Astrocyte (in vitro differentiated cells and primary cell): ENCODE results near the gene MAN1C1. TPM values are rescaled to one million over a fixed set of nuclear protein-coding genes. Genes with fewer than 3 reads are reported as not detected.
"Not testable (repeated sequence)": the region's sequence is repeated elsewhere in the genome, so short reads cannot be mapped to it uniquely, and the experiment has no call there.

ENCODE experiments used
- DNase-seq: peaks from one replicate; pipeline ENCODE4 v3.0.0-alpha.2; 2010; ENCODE audit warnings: low read depth
- FAIRE-seq: peaks from 2 replicates; lab custom pipeline; 2011; peaks lifted over from hg19 to GRCh38; lab: Jason Lieb, UNC
- H2AFZ ChIP-seq: 2 replicates; pipeline ENCODE4 v1.6.0; 2012; ENCODE audit warnings: low read depth, low read length, inconsistent platforms
- H3K27ac ChIP-seq: 2 replicates; pipeline ENCODE4 v1.5.1; 2011; ENCODE audit warnings: low read depth, low read length, inconsistent platforms
- H3K27me3 ChIP-seq: 2 replicates; pipeline ENCODE4 v1.6.0; 2011; ENCODE audit warnings: low read length, inconsistent platforms; ENCODE audit not compliant: insufficient read depth
- H3K36me3 ChIP-seq: 2 replicates; pipeline ENCODE4 v1.5.1; 2011; ENCODE audit warnings: low read length, inconsistent platforms; ENCODE audit not compliant: insufficient read depth
- H3K4me1 ChIP-seq: 2 replicates; pipeline ENCODE4 v1.5.1; 2011; ENCODE audit warnings: low read length, inconsistent platforms; ENCODE audit not compliant: insufficient read depth
- H3K4me2 ChIP-seq: 2 replicates; pipeline ENCODE4 v1.6.0; 2012; ENCODE audit warnings: low read length, inconsistent platforms
- H3K4me3 ChIP-seq: 2 replicates; pipeline ENCODE4 v1.5.1; 2011; ENCODE audit warnings: low read depth, mild to moderate bottlenecking, low read length, inconsistent platforms; ENCODE audit not compliant: insufficient read depth
- H3K79me2 ChIP-seq: 2 replicates; pipeline ENCODE4 v1.6.0; 2012; ENCODE audit warnings: mild to moderate bottlenecking, low read length, inconsistent platforms; ENCODE audit not compliant: insufficient read depth
- H3K9ac ChIP-seq: 2 replicates; pipeline ENCODE4 v1.6.0; 2012; ENCODE audit warnings: mild to moderate bottlenecking, low read length, inconsistent platforms
- H3K9me3 ChIP-seq: 2 replicates; pipeline ENCODE4 v1.5.1; 2012; ENCODE audit warnings: low read depth, mild to moderate bottlenecking, low read length, inconsistent platforms; ENCODE audit not compliant: insufficient read depth
- H4K20me1 ChIP-seq: 2 replicates; pipeline ENCODE4 v1.6.0; 2012; ENCODE audit warnings: low read length, inconsistent platforms; ENCODE audit not compliant: insufficient read depth
- H3K27ac Mint-ChIP-seq: one replicate; pipeline ENCODE4 v1.8.0; 2021; ENCODE audit warnings: mild to moderate bottlenecking, mixed read lengths; ENCODE audit not compliant: unreplicated experiment
- H3K27me3 Mint-ChIP-seq: one replicate; pipeline ENCODE4 v1.8.0; 2021; ENCODE audit warnings: low read depth, mixed read lengths; ENCODE audit not compliant: unreplicated experiment
- H3K36me3 Mint-ChIP-seq: one replicate; pipeline ENCODE4 v1.8.0; 2021; ENCODE audit warnings: low read depth, mixed read lengths; ENCODE audit not compliant: unreplicated experiment
- H3K4me1 Mint-ChIP-seq: one replicate; pipeline ENCODE4 v1.8.0; 2021; ENCODE audit warnings: low read depth, mixed read lengths; ENCODE audit not compliant: unreplicated experiment
- H3K4me3 Mint-ChIP-seq: one replicate; pipeline ENCODE4 v1.8.0; 2021; ENCODE audit warnings: mild to moderate bottlenecking, moderate library complexity, mixed read lengths; ENCODE audit not compliant: unreplicated experiment
- H3K9me3 Mint-ChIP-seq: one replicate; pipeline ENCODE4 v1.8.0; 2021; ENCODE audit warnings: mild to moderate bottlenecking, mixed read lengths; ENCODE audit not compliant: unreplicated experiment
- EZH2 ChIP-seq: IDR thresholded peaks from 2 replicates; pipeline ENCODE4 v1.6.1; 2012; ENCODE audit warnings: mild to moderate bottlenecking, low read length, inconsistent platforms; ENCODE audit not compliant: insufficient read depth
- total RNA-seq: library from RNA; stranded (reverse); gene quantifications from 2 replicates; pipeline ENCODE4 v1.2.1, GENCODE V29; 2021
- TF ChIP-seq, protein P1 (sequence below): IDR thresholded peaks from 2 replicates; pipeline ENCODE4 v1.5.1; 2011; ENCODE audit warnings: low read depth, mild to moderate bottlenecking, inconsistent platforms, low read length, moderate library complexity; ENCODE audit not compliant: insufficient read depth

MAN1C1 gene
- total RNA-seq, 1 donor from 2014 or later: 0.86 TPM

DNA sequence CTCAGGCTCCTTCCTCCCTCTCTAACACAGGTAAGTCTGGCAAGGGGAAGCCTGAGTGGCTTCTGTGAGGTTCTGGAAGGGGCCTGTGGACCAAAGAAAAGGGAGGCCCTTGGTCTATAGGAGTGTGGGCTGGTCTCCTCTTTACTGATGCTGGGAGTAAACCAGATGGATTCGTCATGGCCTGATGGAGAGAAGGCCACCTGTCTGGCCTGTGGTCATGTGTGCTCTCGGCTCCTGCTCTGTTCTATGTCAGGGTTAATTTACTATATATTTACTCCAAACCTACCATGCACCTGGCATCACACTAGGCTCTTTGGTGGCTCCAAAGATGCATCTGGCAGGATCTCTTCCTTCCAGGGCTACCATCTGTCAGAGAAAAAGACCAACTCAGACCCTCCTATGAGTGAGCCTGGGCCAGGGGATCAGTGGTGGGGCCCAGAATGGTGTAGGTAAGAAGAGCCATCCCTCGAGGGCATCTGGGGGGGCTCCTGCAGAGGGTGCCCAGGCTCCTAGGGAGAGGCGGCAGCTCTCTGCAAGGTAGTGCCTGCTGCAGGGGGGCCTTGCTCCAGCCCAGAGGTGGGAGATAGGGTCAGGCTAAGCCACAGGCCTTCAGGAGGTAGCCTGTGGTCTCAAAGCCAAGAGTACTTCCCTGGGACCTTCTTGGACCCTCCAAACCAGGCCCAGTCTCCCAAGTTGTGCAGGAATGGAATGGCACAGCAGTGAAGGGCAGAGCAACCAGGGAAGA is 115.2 kb downstream of the MAN1C1 start:
- Mint-ChIP-seq H3K27me3 (peaks cover 44% of the 10 kb centered on the region), H3K27ac (no peak overlapping the region), H3K4me1 (peaks cover 11% of the 10 kb centered on the region), H3K4me3 (no peak overlapping the region), H3K9me3 (peaks cover 2% of the 10 kb centered on the region), H3K36me3 (peaks cover 3% of the 10 kb centered on the region)
- DNase-seq (no peak), FAIRE-seq (no peak)
- Histone ChIP-seq H3K36me3 (no peaks in the 10 kb centered on the region), H3K27me3 (peaks cover 12% of the 10 kb centered on the region), H3K9ac (no peak overlapping the region), H3K27ac (no peak overlapping the region), H2AFZ (no peak overlapping the region), H4K20me1 (peaks cover 3% of the 10 kb centered on the region), H3K4me3 (no peak overlapping the region), H3K9me3 (no peaks in the 10 kb centered on the region), H3K4me2 (no peak overlapping the region), H3K79me2 (no peaks in the 10 kb centered on the region), H3K4me1 (peaks cover 3% of the 10 kb centered on the region)
- TF ChIP-seq, protein P1, sequence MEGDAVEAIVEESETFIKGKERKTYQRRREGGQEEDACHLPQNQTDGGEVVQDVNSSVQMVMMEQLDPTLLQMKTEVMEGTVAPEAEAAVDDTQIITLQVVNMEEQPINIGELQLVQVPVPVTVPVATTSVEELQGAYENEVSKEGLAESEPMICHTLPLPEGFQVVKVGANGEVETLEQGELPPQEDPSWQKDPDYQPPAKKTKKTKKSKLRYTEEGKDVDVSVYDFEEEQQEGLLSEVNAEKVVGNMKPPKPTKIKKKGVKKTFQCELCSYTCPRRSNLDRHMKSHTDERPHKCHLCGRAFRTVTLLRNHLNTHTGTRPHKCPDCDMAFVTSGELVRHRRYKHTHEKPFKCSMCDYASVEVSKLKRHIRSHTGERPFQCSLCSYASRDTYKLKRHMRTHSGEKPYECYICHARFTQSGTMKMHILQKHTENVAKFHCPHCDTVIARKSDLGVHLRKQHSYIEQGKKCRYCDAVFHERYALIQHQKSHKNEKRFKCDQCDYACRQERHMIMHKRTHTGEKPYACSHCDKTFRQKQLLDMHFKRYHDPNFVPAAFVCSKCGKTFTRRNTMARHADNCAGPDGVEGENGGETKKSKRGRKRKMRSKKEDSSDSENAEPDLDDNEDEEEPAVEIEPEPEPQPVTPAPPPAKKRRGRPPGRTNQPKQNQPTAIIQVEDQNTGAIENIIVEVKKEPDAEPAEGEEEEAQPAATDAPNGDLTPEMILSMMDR: no peak
- TF ChIP-seq EZH2: no peak

DNA sequence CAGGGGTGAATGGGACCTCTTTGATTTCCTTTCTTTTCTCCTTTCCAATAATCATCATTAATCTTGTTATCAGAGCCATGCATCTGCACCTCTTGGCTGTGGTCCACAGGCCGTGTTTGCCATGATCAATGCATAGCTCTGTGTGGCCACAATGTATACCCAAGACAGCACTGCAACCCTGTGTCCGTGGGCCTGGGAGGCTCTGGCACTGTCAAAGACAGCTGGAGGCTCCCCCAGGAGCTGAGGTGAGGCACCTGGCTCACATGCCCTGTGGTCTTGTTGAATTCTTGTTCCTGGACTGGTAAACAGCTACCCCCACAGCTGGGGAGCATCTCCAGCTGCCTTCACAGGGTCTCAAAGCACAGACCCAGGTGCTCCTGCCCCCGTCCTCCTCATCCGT is 116.2 kb downstream of the MAN1C1 start:
- DNase-seq (no peak), FAIRE-seq (no peak)
- H3K4me3 ChIP-seq: no peak overlapping the region
- no peak overlapping the region for H3K27ac ChIP-seq
- no peak overlapping the region for H3K4me2 ChIP-seq
- peaks cover 3% of the 10 kb centered on the region for H4K20me1 ChIP-seq
- TF ChIP-seq, protein P1: no peak
- TF ChIP-seq EZH2: no peak
- no peak overlapping the region for H3K27ac Mint-ChIP-seq
- peaks cover 15% of the 10 kb centered on the region for H3K27me3 ChIP-seq
- H3K9me3 ChIP-seq: no peaks in the 10 kb centered on the region
- H3K9me3 Mint-ChIP-seq: peaks cover 2% of the 10 kb centered on the region
- peaks cover 3% of the 10 kb centered on the region for H3K36me3 Mint-ChIP-seq
- H3K27me3 Mint-ChIP-seq: peaks cover 49% of the 10 kb centered on the region
- H3K4me1 ChIP-seq: peaks cover under 1% of the 10 kb centered on the region
- no peaks in the 10 kb centered on the region for H3K36me3 ChIP-seq
- H3K4me3 Mint-ChIP-seq: no peak overlapping the region
- H3K9ac ChIP-seq: no peak overlapping the region
- H3K4me1 Mint-ChIP-seq: peaks cover 2% of the 10 kb centered on the region
- H2AFZ ChIP-seq: no peak overlapping the region
- H3K79me2 ChIP-seq: no peaks in the 10 kb centered on the region

DNA sequence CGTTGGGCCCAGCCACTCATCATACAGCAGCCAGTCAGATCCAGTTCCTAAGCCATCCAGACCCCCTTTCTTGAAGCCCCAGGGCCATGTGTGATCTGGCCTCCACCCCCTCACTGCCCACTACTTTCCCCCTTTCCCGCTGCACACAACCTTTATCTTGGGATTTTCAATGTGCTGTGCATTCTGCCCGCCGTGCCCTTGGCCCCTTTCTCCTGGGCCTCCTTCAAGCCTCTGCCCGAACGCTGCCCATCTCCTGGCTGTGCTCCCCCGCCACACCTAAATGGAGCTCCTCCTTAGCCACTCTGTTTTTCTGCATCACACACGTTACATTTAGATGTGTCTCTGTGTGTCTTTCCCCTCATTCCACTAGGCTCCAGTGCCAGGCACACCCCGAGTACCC is 116.7 kb downstream of the MAN1C1 start:
- Histone ChIP-seq H2AFZ (no peak overlapping the region), H3K4me2 (no peak overlapping the region), H3K4me1 (no peaks in the 10 kb centered on the region), H3K36me3 (no peaks in the 10 kb centered on the region), H3K27me3 (peaks cover 15% of the 10 kb centered on the region), H3K4me3 (no peak overlapping the region), H4K20me1 (peaks cover 3% of the 10 kb centered on the region), H3K9ac (no peak overlapping the region), H3K9me3 (no peaks in the 10 kb centered on the region), H3K79me2 (no peaks in the 10 kb centered on the region), H3K27ac (no peak overlapping the region)
- no peak overlapping the region for H3K27ac Mint-ChIP-seq
- peaks cover 2% of the 10 kb centered on the region for H3K9me3 Mint-ChIP-seq
- no peaks in the 10 kb centered on the region for H3K4me1 Mint-ChIP-seq
- DNase-seq (no peak), FAIRE-seq (no peak)
- H3K4me3 Mint-ChIP-seq: no peak overlapping the region
- TF ChIP-seq EZH2: no peak
- TF ChIP-seq, protein P1: no peak
- peaks cover 49% of the 10 kb centered on the region for H3K27me3 Mint-ChIP-seq
- H3K36me3 Mint-ChIP-seq: peaks cover 3% of the 10 kb centered on the region

DNA sequence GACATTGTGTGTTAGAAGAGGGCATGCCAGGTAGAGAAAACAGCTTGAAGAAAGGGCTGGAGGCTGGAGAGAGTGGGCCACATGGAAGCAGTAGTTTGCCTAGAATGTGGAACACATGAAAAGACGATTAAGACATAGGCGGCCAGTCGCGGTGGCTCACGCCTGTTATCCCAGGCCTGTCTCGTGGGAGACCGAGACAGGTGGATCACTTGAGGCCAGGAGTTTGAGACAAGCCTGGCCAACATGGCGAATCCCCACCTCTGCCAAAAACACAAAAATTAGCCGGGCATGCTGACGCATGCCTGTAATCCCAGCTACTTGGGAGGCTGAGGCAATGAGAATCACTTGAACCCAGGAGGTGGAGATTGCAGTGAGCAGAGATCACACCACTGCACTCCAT is 118.4 kb downstream of the MAN1C1 start:
- peaks cover 19% of the 10 kb centered on the region for H3K27me3 ChIP-seq
- H3K9me3 ChIP-seq, H3K36me3 ChIP-seq, FAIRE-seq, H3K27ac Mint-ChIP-seq, H2AFZ ChIP-seq, H3K4me3 Mint-ChIP-seq, DNase-seq, H3K4me1 ChIP-seq, H3K9ac ChIP-seq, H3K36me3 Mint-ChIP-seq, H3K9me3 Mint-ChIP-seq, H3K4me1 Mint-ChIP-seq, H3K27ac ChIP-seq, H4K20me1 ChIP-seq, H3K79me2 ChIP-seq, H3K4me3 ChIP-seq, H3K4me2 ChIP-seq: not testable (repeated sequence)
- peaks cover 50% of the 10 kb centered on the region for H3K27me3 Mint-ChIP-seq
